Fibroblast of skin of left quadriceps (primary cell): Measurements from ENCODE around the gene KLRF1.

Source experiments
- DNase-seq, 2 experiments: peaks; one replicate each; pipeline ENCODE4 v3.0.0-alpha.2; 2013; ENCODE audit warnings: low read depth in 2 of 2

Gene KLRF1

GRCh38 chr12:9808504-9808903 is 18.8 kb upstream of the KLRF1 start:
- no peak for DNase-seq

- DNase-seq = no peak
Observed at GRCh38 chr12:9809338-9809737, 17.9 kb upstream of the KLRF1 start.

GRCh38 chr12:9809866-9810265 is 17.4 kb upstream of the KLRF1 start:
- DNase-seq = no peak

- DNase-seq = peak in 1 of 2 experiments; percentile 12
Observed at GRCh38 chr12:9810671-9811070, 16.6 kb upstream of the KLRF1 start.

DNA sequence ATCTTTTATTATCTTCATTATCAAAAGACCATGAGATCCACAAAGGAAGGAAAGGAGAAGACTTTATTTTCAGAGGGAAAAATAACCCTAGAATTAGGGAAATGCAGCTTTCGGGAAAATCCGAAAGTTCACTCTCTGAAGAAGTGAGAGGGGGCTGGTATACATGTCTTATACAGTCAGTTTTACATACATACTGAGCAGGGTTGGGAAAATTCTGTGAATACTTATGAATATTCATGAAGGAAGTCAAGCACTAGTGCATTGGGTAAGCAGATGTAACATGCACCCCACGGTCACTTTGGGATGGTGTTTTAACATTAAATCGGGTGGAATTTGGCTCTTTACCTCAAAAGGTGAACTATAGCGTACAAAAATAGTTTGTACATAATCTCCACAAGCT is 15.7 kb upstream of the KLRF1 start:
- DNase-seq = no peak

GRCh38 chr12:9813821-9814798 is 13.2 kb upstream of the KLRF1 start:
- DNase-seq = no peak

DNA sequence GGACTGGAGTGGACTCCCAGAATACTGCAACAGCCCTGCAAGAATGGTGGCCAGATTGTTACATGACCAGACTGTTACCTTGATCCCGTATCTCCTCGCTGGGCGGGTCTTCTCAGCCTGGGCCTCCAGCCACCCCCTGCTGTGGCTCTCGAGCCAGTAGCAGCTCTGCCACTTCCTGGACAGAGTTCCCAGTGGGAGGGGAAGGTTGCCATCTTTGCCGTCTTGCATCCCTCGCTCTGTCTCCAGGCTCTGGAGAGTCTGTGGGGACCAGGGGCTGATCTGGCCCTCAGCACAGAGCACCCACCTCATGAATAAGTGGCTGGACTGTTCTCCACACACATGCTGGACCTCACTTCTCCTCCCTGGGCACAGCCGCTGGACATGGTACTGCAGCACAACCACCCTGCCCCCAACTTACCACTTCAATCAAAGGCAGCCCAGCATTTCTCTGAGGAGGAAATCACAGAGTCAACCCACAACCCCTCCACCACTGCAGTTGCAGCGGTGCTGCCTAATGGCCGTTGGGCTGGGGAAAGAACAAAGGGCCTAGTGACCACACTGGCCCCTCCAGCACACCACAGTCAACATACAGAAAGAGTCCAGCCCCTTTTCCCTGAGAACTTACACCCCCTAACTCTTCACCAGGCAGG is 6.9 kb upstream of the KLRF1 start:
- DNase-seq = no peak

GRCh38 chr12:9829483-9829882 is 2.2 kb downstream of the KLRF1 start:
- no peak for DNase-seq

- DNase-seq = no peak
Observed at GRCh38 chr12:9829982-9830381, 2.7 kb downstream of the KLRF1 start.

GRCh38 chr12:9831720-9832119 is 4.4 kb downstream of the KLRF1 start:
- DNase-seq = no peak

DNA sequence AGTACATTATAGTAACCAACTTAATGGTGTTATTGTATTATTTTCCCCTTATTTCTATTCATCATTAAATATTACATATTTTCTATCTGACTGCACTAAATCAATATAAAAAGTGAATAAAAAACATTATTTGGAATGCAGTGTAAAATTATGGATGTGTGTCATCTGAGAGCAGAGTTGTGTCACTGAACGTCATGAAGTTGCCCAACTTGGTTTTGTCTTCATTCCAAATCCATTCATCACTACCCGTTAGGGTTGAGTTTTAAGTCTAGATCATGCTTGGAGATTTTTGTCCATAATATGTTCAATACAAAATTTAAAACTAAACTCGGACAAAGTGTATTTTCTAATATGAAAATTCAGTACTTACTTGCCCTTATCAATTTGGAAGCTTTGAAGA is 16.1 kb downstream of the KLRF1 start:
- DNase-seq = no peak

GRCh38 chr12:9848899-9849298 is 21.6 kb downstream of the KLRF1 start:
- DNase-seq = no peak

GRCh38 chr12:9851050-9851449 is 23.8 kb downstream of the KLRF1 start:
- DNase-seq = no peak

GRCh38 chr12:9851927-9852326 is 24.6 kb downstream of the KLRF1 start:
- DNase-seq = no peak

- DNase-seq = no peak
Observed at GRCh38 chr12:9856151-9856550, 28.9 kb downstream of the KLRF1 start.

DNA sequence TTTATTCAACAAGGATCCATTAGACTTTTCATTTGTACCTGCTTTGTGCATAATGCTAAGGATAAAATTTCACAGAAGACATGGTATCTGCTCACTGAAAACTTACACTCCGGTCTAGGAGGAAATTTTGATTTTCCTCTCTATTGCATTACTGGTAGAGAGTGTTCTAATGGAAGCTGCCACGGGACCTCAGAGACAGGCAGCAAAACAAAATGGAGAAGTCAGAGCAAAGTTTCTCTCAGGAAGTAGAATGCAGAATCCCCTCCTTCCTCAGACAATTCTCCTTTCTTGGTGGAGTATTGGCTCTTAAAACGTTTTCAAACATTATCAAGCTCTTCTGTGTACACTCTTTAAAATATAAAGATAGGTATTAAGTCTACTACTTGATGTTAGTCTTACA is 29.6 kb downstream of the KLRF1 start:
- DNase-seq = no peak

DNA sequence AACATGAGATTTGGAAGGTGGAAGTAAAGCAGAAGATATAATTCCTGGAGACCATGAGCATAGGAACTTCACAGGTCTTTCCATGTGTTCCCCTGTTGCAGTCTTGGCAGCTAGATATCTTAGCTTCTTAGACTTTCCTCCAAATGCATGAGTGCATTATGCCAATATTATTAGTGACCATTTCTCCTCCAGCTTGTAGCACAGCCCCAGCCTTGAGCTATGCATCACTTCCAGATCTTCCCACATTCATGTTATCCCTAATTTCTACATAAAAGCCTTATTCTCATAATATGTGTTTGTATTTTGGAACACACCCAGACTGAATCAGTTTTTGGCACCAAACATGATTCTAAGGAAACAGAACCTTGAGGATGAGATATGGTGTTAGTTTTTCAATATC is 30.9 kb downstream of the KLRF1 start:
- no peak for DNase-seq

DNA sequence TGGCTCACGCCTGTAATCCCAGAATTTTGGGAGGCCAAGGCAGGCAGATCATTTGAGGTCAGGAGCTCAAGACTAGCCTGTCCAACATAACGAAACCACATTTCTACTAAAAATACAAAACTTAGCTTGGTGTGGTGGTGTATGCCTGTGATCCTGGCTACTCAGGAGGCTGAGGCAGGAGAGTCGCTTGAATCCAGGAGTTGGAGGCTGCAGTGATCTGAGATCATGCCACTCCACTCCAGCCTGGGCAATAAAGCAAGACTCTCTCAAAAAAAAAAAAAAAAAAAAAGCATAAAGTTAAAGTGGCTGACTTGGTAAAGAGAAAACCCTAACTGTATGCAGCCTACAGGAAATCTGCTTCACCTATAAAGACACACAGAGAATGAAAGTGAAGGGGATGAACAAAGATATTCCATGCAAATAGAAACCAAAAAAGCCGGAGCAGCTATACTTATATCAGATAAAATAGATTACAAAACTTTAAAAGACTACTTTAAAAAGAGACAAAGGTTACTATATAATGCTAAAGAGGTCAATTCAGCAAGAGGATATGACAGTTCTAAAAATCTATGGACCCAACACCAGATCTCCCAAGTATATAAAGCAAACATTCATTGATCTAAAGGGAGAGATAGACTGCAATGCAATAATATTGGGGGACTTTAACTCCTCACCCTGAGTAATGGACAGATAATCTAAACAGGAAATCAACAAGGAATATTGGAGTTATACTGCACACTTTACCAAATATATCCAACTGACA is 37.8 kb downstream of the KLRF1 start:
- no peak for DNase-seq

GRCh38 chr12:9866860-9867269 is 39.6 kb downstream of the KLRF1 start:
- no peak for DNase-seq

DNA sequence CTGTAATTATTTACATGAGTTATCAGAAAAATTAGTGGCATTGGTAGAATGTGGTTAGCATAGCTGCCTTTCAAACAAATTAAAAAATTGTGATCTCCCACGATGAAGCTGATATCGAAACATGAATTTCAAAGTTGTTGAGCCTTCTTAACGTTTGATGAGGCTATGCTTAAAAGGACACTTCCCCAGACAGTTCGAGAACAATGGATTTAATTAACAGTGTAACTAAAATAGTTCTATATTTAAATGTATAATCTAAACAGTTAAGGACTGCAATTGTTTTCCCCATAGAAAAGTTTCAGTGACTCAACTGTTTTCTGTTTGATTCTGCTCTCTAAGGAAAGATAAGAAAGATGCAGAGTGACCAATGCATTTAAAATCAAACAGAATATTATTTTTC is 40.2 kb downstream of the KLRF1 start:
- no peak for DNase-seq

- no peak for DNase-seq
Observed at GRCh38 chr12:9868311-9868801, 41.1 kb downstream of the KLRF1 start.

DNA sequence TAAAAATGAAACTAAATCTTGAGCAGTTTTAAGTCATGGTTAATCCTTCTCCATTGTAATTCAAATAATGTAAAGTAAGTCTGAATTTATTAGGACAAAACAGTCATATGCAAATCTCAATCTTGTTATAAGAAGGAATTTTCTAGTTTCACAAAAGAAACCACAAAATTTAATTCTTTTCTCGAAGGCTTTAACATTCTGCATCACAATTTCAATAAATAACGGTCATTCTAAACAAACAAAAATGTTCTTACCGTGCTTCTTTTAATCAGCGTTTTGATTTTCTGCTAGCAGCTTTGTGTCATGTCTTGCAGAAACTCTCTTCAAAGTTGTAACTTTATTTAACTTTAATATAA is 41.6 kb downstream of the KLRF1 start:
- no peak for DNase-seq
